Measurements from ENCODE around the gene KLHL25. TPM values are rescaled to one million over a fixed set of nuclear protein-coding genes. Genes with fewer than 3 reads are reported as not detected.

Gene KLHL25
- total and polyA plus RNA-seq, 2 of the 8 experiments (the other 6 are each of a cell fraction or from before 2014, with no cell fraction given) = 16.5 to 22.0 TPM

DNA sequence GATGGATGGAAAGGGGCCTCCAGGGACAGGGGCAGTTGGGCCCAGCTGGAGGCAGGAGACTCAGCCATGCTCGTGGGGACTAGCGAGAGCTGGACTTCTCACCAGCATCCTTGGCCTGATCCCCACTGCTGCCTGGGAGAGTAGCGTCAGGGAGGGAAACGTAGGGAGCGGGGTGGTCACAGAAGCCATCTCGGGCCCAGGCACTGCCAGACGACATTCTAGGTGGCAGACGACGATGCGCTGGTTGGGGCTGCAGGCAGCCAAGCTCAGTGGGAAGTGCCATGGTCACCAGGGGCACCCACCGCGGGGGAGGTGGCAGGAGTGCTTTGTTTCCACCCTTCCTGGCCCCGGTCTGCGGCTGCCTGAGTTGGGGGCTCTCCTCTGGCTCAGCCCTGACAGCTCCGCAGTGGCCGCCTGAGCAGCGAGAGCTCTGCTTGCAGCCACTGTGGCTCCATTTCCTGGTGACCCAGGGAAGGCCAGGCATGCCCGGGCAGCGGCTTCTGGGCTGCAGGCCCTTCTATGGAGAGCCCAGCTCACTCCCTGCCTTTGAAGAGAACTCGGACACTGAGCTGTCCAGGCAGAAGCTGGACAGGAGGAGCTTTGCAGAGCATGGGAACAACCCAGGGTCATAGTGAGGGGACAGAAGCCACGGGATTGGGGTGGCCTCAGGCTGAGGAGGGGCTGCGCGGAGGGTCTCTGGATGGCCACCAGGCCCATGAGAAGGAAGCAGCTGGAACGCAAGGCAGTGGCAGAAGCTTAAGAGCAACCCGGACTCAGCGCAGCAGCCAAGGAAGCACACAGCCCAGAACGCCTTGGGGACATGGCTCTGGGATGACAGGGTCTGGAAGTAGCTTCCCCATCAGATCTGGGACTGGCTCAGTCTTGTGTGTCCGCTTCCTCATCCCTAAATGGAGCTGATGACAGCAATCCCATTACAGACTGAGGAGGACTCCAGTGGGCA lies 30.8 kb downstream of the KLHL25 start (continued):
- TF ChIP-seq EGR1 (IDR thresholded peaks at IDR 0.05; ENCODE audit: borderline replicate concordance, low read depth, low read length) = no peak
- no peak for TF ChIP-seq GABPA (IDR thresholded peaks at IDR 0.05; ENCODE audit: borderline replicate concordance, insufficient read depth, low read length)
